Activated T-cell treated with anti-CD3 and anti-CD28 coated beads, Interleukin-2, amount 50 U/mL, for 4 hours (primary cell): ENCODE data around the gene SSU72. TPM values are rescaled to one million over a fixed set of nuclear protein-coding genes. Genes with fewer than 3 reads are reported as not detected.
A peak's percentile ranks its signal among the peaks of the same experiment; 100 is the strongest.

Experiments
- ATAC-seq, 2 donors: fragments of 200-7000 bp; cut with Tn5 transposase; one replicate each; pipeline ENCODE4 v1.10.0; 2021
- DNase-seq: peaks from one replicate; pipeline ENCODE4 v3.0.0-alpha.2; 2020
- H3K27me3 Mint-ChIP-seq: one replicate; pipeline ENCODE4 v1.8.0; 2021; ENCODE audit warnings: low read depth, mixed read lengths
- H3K36me3 Mint-ChIP-seq: one replicate; pipeline ENCODE4 v1.8.0; 2022; ENCODE audit warnings: mixed read lengths; ENCODE audit not compliant: insufficient read depth
- H3K4me1 Mint-ChIP-seq: one replicate; pipeline ENCODE4 v1.8.0; 2021; ENCODE audit warnings: low read depth, mixed read lengths
- H3K4me3 Mint-ChIP-seq: one replicate; pipeline ENCODE4 v1.8.0; 2021; ENCODE audit warnings: mild to moderate bottlenecking, moderate library complexity, mixed read lengths
- H3K9me3 Mint-ChIP-seq: one replicate; pipeline ENCODE4 v1.8.0; 2021; ENCODE audit warnings: mixed read lengths
- total RNA-seq, 3 donors: library from RNA; stranded (reverse); gene quantifications; one replicate each; pipeline ENCODE4 v1.2.1, GENCODE V29; 2021

SSU72 gene
- total RNA-seq, 3 donors from 2014 or later: 142 to 170 (median 148) TPM

GRCh38 chr1:1594602-1595260 lies 20.1 kb upstream of the SSU72 start:
- Mint-ChIP-seq H3K27me3 (peaks cover 10% of the 10 kb centered on the region), H3K36me3 (no peaks in the 10 kb centered on the region), H3K4me1 (peaks cover 9% of the 10 kb centered on the region), H3K4me3 (no peak overlapping the region), H3K9me3 (no peaks in the 10 kb centered on the region)
- DNase-seq (no peak), ATAC-seq (no peak)

GRCh38 chr1:1593834-1594601 lies 19.4 kb upstream of the SSU72 start:
- DNase-seq (no peak), ATAC-seq (no peak)
- Mint-ChIP-seq H3K27me3 (peaks cover 12% of the 10 kb centered on the region), H3K4me3 (no peak overlapping the region), H3K9me3 (no peaks in the 10 kb centered on the region), H3K36me3 (no peaks in the 10 kb centered on the region), H3K4me1 (peaks cover 7% of the 10 kb centered on the region)

GRCh38 chr1:1591452-1591851 lies 16.8 kb upstream of the SSU72 start:
- no peaks in the 10 kb centered on the region for H3K9me3 Mint-ChIP-seq
- ATAC-seq (no peak), DNase-seq (no peak)
- H3K4me3 Mint-ChIP-seq: no peak overlapping the region
- no peaks in the 10 kb centered on the region for H3K4me1 Mint-ChIP-seq
- H3K36me3 Mint-ChIP-seq: no peaks in the 10 kb centered on the region
- H3K27me3 Mint-ChIP-seq: peaks cover 10% of the 10 kb centered on the region

GRCh38 chr1:1583347-1584010 lies 8.8 kb upstream of the SSU72 start:
- ATAC-seq (no peak), DNase-seq (no peak)
- Mint-ChIP-seq H3K4me1 (no peaks in the 10 kb centered on the region), H3K4me3 (no peak overlapping the region), H3K9me3 (no peaks in the 10 kb centered on the region), H3K27me3 (peaks cover 31% of the 10 kb centered on the region), H3K36me3 (no peaks in the 10 kb centered on the region)

GRCh38 chr1:1582585-1583346 lies 8.1 kb upstream of the SSU72 start:
- Mint-ChIP-seq H3K36me3 (no peaks in the 10 kb centered on the region), H3K9me3 (no peaks in the 10 kb centered on the region), H3K4me1 (no peaks in the 10 kb centered on the region), H3K4me3 (no peak overlapping the region), H3K27me3 (peaks cover 30% of the 10 kb centered on the region)
- DNase-seq: no peak
- no peak for ATAC-seq

GRCh38 chr1:1578371-1578940 lies 3.8 kb upstream of the SSU72 start:
- DNase-seq (no peak), ATAC-seq (no peak)
- Mint-ChIP-seq H3K4me1 (peaks cover 14% of the 10 kb centered on the region), H3K36me3 (peaks cover 2% of the 10 kb centered on the region), H3K27me3 (peaks cover 22% of the 10 kb centered on the region), H3K4me3 (no peak overlapping the region), H3K9me3 (no peaks in the 10 kb centered on the region)

GRCh38 chr1:1577367-1578011 lies 2.8 kb upstream of the SSU72 start:
- no peak for ATAC-seq
- Mint-ChIP-seq H3K36me3 (peaks cover 4% of the 10 kb centered on the region), H3K27me3 (peaks cover 15% of the 10 kb centered on the region), H3K4me1 (peaks cover 17% of the 10 kb centered on the region), H3K9me3 (no peaks in the 10 kb centered on the region), H3K4me3 (no peak overlapping the region)
- DNase-seq: no peak

- ATAC-seq (peak; percentile 86 to 87), DNase-seq (peak; percentile 57)
- Mint-ChIP-seq H3K27me3 (no peaks in the 10 kb centered on the region), H3K9me3 (no peaks in the 10 kb centered on the region), H3K4me1 (peaks cover 41% of the 10 kb centered on the region), H3K4me3 (peak overlapping the region; percentile 95), H3K36me3 (peaks cover 13% of the 10 kb centered on the region)
Observed at GRCh38 chr1:1573843-1574720, 581 bp downstream of the SSU72 start.

GRCh38 chr1:1569341-1569740 lies 5.3 kb downstream of the SSU72 start:
- no peaks in the 10 kb centered on the region for H3K27me3 Mint-ChIP-seq
- ATAC-seq: no peak
- H3K4me3 Mint-ChIP-seq: peak overlapping the region; percentile 24
- H3K9me3 Mint-ChIP-seq: no peaks in the 10 kb centered on the region
- H3K36me3 Mint-ChIP-seq: peaks cover 25% of the 10 kb centered on the region
- DNase-seq: no peak
- peaks cover 46% of the 10 kb centered on the region for H3K4me1 Mint-ChIP-seq

- H3K36me3 Mint-ChIP-seq: peaks cover 30% of the 10 kb centered on the region
- H3K27me3 Mint-ChIP-seq: no peaks in the 10 kb centered on the region
- no peaks in the 10 kb centered on the region for H3K9me3 Mint-ChIP-seq
- H3K4me3 Mint-ChIP-seq: no peak overlapping the region
- ATAC-seq (no peak), DNase-seq (no peak)
- peaks cover 42% of the 10 kb centered on the region for H3K4me1 Mint-ChIP-seq
Observed at GRCh38 chr1:1567891-1568291, 6.8 kb downstream of the SSU72 start.

- H3K4me3 Mint-ChIP-seq: no peak overlapping the region
- peaks cover 30% of the 10 kb centered on the region for H3K36me3 Mint-ChIP-seq
- DNase-seq: no peak
- no peak for ATAC-seq
- H3K4me1 Mint-ChIP-seq: peaks cover 42% of the 10 kb centered on the region
- H3K27me3 Mint-ChIP-seq: no peaks in the 10 kb centered on the region
- no peaks in the 10 kb centered on the region for H3K9me3 Mint-ChIP-seq
Observed at GRCh38 chr1:1567152-1567875, 7.3 kb downstream of the SSU72 start.

- ATAC-seq: no peak
- Mint-ChIP-seq H3K4me1 (peaks cover 31% of the 10 kb centered on the region), H3K36me3 (peaks cover 24% of the 10 kb centered on the region), H3K4me3 (no peak overlapping the region), H3K9me3 (no peaks in the 10 kb centered on the region), H3K27me3 (no peaks in the 10 kb centered on the region)
- DNase-seq: no peak
Observed at GRCh38 chr1:1565340-1565739, 9.3 kb downstream of the SSU72 start.
